ENCODE measurements around the gene ANAPC10. TPM values are rescaled to one million over a fixed set of nuclear protein-coding genes. Genes with fewer than 3 reads are reported as not detected.

ANAPC10 gene
- total RNA-seq, 4 donors from 2014 or later, result 13.1 to 59.0 (median 27.9) TPM

- no peak for DNase-seq
- intact Hi-C loops (cut with DNase I; ENCODE audit: low total_unique reads), result no loop called here
- no peak overlapping the region for H3K27ac ChIP-seq
Observed at GRCh38 chr4:145047151-145047550, 50.8 kb downstream of the ANAPC10 start.

GRCh38 chr4:145045180-145045579, 52.8 kb downstream of the ANAPC10 start:
- no peak overlapping the region for H3K4me3 ChIP-seq
- H3K27me3 ChIP-seq, result no peaks in the 10 kb centered on the region
- intact Hi-C loops (cut with DNase I; ENCODE audit: low total_unique reads), result no loop called here
- DNase-seq, result no peak
- H3K36me3 ChIP-seq, result no peaks in the 10 kb centered on the region
- TF ChIP-seq CTCF (IDR thresholded peaks at IDR 0.05) (no peak), POLR2A (IDR thresholded peaks at IDR 0.05) (no peak)
- no peaks in the 10 kb centered on the region for H3K4me1 ChIP-seq
- no peaks in the 10 kb centered on the region for H3K9me3 ChIP-seq
- no peak overlapping the region for H3K27ac ChIP-seq

More at GRCh38 chr4:145047151-145047550, 50.8 kb downstream of the ANAPC10 start:
- no peaks in the 10 kb centered on the region for H3K4me1 ChIP-seq
- H3K9me3 ChIP-seq, result no peaks in the 10 kb centered on the region
- no peak overlapping the region for H3K4me3 ChIP-seq
- no peaks in the 10 kb centered on the region for H3K27me3 ChIP-seq
- no peaks in the 10 kb centered on the region for H3K36me3 ChIP-seq
- no peak for TF ChIP-seq POLR2A (IDR thresholded peaks at IDR 0.05)
- TF ChIP-seq CTCF (IDR thresholded peaks at IDR 0.05), result no peak

- H3K9me3 ChIP-seq, result no peaks in the 10 kb centered on the region
- H3K36me3 ChIP-seq, result no peaks in the 10 kb centered on the region
- no peaks in the 10 kb centered on the region for H3K4me1 ChIP-seq
- H3K4me3 ChIP-seq, result no peak overlapping the region
- H3K27me3 ChIP-seq, result no peaks in the 10 kb centered on the region
- no peak overlapping the region for H3K27ac ChIP-seq
- no peak for DNase-seq
- intact Hi-C loops (cut with DNase I; ENCODE audit: low total_unique reads), result no loop called here
- TF ChIP-seq POLR2A (IDR thresholded peaks at IDR 0.05), result no peak
- TF ChIP-seq CTCF (IDR thresholded peaks at IDR 0.05), result no peak
Observed at GRCh38 chr4:145044341-145044740, 53.7 kb downstream of the ANAPC10 start.

GRCh38 chr4:145043306-145043705, 54.7 kb downstream of the ANAPC10 start:
- no peaks in the 10 kb centered on the region for H3K36me3 ChIP-seq
- H3K27me3 ChIP-seq, result no peaks in the 10 kb centered on the region
- no peaks in the 10 kb centered on the region for H3K9me3 ChIP-seq
- no peak for DNase-seq
- no peaks in the 10 kb centered on the region for H3K4me1 ChIP-seq
- no peak for TF ChIP-seq CTCF (IDR thresholded peaks at IDR 0.05)
- H3K27ac ChIP-seq, result no peak overlapping the region
- no peak overlapping the region for H3K4me3 ChIP-seq
- intact Hi-C loops (cut with DNase I; ENCODE audit: low total_unique reads), result no loop called here

- H3K36me3 ChIP-seq, result no peaks in the 10 kb centered on the region
- intact Hi-C loops (cut with DNase I; ENCODE audit: low total_unique reads), result no loop called here
- no peak overlapping the region for H3K27ac ChIP-seq
- TF ChIP-seq POLR2A (IDR thresholded peaks at IDR 0.05) (no peak), CTCF (IDR thresholded peaks at IDR 0.05) (no peak)
- no peaks in the 10 kb centered on the region for H3K27me3 ChIP-seq
- no peaks in the 10 kb centered on the region for H3K4me1 ChIP-seq
- no peak overlapping the region for H3K4me3 ChIP-seq
- no peaks in the 10 kb centered on the region for H3K9me3 ChIP-seq
- DNase-seq, result no peak
Observed at GRCh38 chr4:145042601-145043285, 55.3 kb downstream of the ANAPC10 start.
